NCI-H510A treated with DMSO at 0.1 percent for 48 hours (cell line): ENCODE measurements around the gene RTCA.
"Not testable (repeated sequence)": the region's sequence is repeated elsewhere in the genome, so short reads cannot be mapped to it uniquely, and the experiment has no call there.

Experiments used
- DNase-seq: peaks from one replicate; lab custom pipeline; 2025; lab: John Stamatoyannopoulos, UW

Gene RTCA

GRCh38 chr1:100306735-100307313, 40.8 kb downstream of the RTCA start:
- DNase-seq, result no peak

GRCh38 chr1:100308777-100309176, 42.8 kb downstream of the RTCA start:
- no peak for DNase-seq

GRCh38 chr1:100309863-100310262, 43.8 kb downstream of the RTCA start:
- DNase-seq, result no peak

- DNase-seq, result no peak
Observed at GRCh38 chr1:100313382-100313781, 47.4 kb downstream of the RTCA start.

- DNase-seq, result no peak
Observed at GRCh38 chr1:100316622-100317021, 50.6 kb downstream of the RTCA start.

GRCh38 chr1:100320311-100321099, 54.5 kb downstream of the RTCA start:
- no peak for DNase-seq

GRCh38 chr1:100321100-100321493, 55.1 kb downstream of the RTCA start:
- no peak for DNase-seq

GRCh38 chr1:100321506-100321905, 55.5 kb downstream of the RTCA start:
- DNase-seq, result no peak

- no peak for DNase-seq
Observed at GRCh38 chr1:100322436-100323211, 56.6 kb downstream of the RTCA start.

- DNase-seq, result no peak
Observed at GRCh38 chr1:100323419-100324106, 57.5 kb downstream of the RTCA start.

GRCh38 chr1:100325415-100326324, 59.7 kb downstream of the RTCA start:
- peak; percentile 52 for DNase-seq

- DNase-seq, result not testable (repeated sequence)
Observed at GRCh38 chr1:100326325-100326670, 60.3 kb downstream of the RTCA start.

GRCh38 chr1:100328133-100328532, 62.1 kb downstream of the RTCA start:
- no peak for DNase-seq

GRCh38 chr1:100331146-100331545, 65.1 kb downstream of the RTCA start:
- DNase-seq, result not testable (repeated sequence)

- DNase-seq, result no peak
Observed at GRCh38 chr1:100332331-100332730, 66.3 kb downstream of the RTCA start.

- DNase-seq, result no peak
Observed at GRCh38 chr1:100335436-100335835, 69.4 kb downstream of the RTCA start.

- not testable (repeated sequence) for DNase-seq
Observed at GRCh38 chr1:100337878-100338277, 71.9 kb downstream of the RTCA start.

- not testable (repeated sequence) for DNase-seq
Observed at GRCh38 chr1:100339735-100340134, 73.7 kb downstream of the RTCA start.

- DNase-seq, result no peak
Observed at GRCh38 chr1:100340494-100340893, 74.5 kb downstream of the RTCA start.

- no peak for DNase-seq
Observed at GRCh38 chr1:100342348-100342747, 76.3 kb downstream of the RTCA start.
